Bronchial epithelial cell (primary cell): ENCODE data around the gene GGT5. TPM values are rescaled to one million over a fixed set of nuclear protein-coding genes. Genes with fewer than 3 reads are reported as not detected.

Source experiments
- DNase-seq: peaks from one replicate; pipeline ENCODE4 v3.0.0-alpha.2; 2010; ENCODE audit warnings: low read depth
- FAIRE-seq: peaks from 2 replicates; lab custom pipeline; 2011; peaks lifted over from hg19 to GRCh38; lab: Jason Lieb, UNC
- H3K27me3 ChIP-seq: 2 replicates; pipeline ENCODE4 v1.5.1; 2011; ENCODE audit warnings: low read length; ENCODE audit not compliant: control insufficient read depth, insufficient read depth
- H3K36me3 ChIP-seq: 2 replicates; pipeline ENCODE4 v1.5.1; 2011; ENCODE audit warnings: low read length; ENCODE audit not compliant: control insufficient read depth, insufficient read depth
- H3K4me3 ChIP-seq: 2 replicates; pipeline ENCODE4 v1.5.1; 2011; ENCODE audit warnings: mild to moderate bottlenecking, low read depth, low read length, control low read depth
- CTCF ChIP-seq: IDR thresholded peaks from 2 replicates; pipeline ENCODE4 v1.5.1; 2011; ENCODE audit warnings: mild to moderate bottlenecking, moderate library complexity, low read length, control low read depth, inconsistent platforms; ENCODE audit not compliant: insufficient read depth, severe bottlenecking
- total RNA-seq: library from RNA; depleted of rRNA; stranded (reverse); fragments of >200 nt; gene quantifications from 2 replicates; pipeline ENCODE4 v1.2.1, GENCODE V29; 2014

GGT5 gene
- total RNA-seq, 1 donor from 2014 or later, result not detected

GRCh38 chr22:24178502-24179440, 66.1 kb downstream of the GGT5 start:
- FAIRE-seq (no peak), DNase-seq (no peak)
- Histone ChIP-seq H3K27me3 (no peaks in the 10 kb centered on the region), H3K4me3 (no peak overlapping the region), H3K36me3 (peaks cover 9% of the 10 kb centered on the region)
- TF ChIP-seq CTCF, result peak; percentile 37

- Histone ChIP-seq H3K4me3 (no peak overlapping the region), H3K27me3 (no peaks in the 10 kb centered on the region), H3K36me3 (peaks cover 12% of the 10 kb centered on the region)
- DNase-seq (no peak), FAIRE-seq (no peak)
- TF ChIP-seq CTCF, result no peak
Measured at GRCh38 chr22:24178021-24178431, 66.9 kb downstream of the GGT5 start.

- FAIRE-seq, result no peak
- no peak for TF ChIP-seq CTCF
- no peaks in the 10 kb centered on the region for H3K27me3 ChIP-seq
- peaks cover 12% of the 10 kb centered on the region for H3K36me3 ChIP-seq
- no peak overlapping the region for H3K4me3 ChIP-seq
- no peak for DNase-seq
Measured at GRCh38 chr22:24177456-24177855, 67.4 kb downstream of the GGT5 start.

- Histone ChIP-seq H3K36me3 (peaks cover 15% of the 10 kb centered on the region), H3K4me3 (no peak overlapping the region), H3K27me3 (no peaks in the 10 kb centered on the region)
- FAIRE-seq (no peak), DNase-seq (no peak)
- no peak for TF ChIP-seq CTCF
Measured at GRCh38 chr22:24177045-24177444, 67.8 kb downstream of the GGT5 start.

GRCh38 chr22:24176630-24177029, 68.3 kb downstream of the GGT5 start:
- no peak for TF ChIP-seq CTCF
- Histone ChIP-seq H3K36me3 (peaks cover 16% of the 10 kb centered on the region), H3K27me3 (no peaks in the 10 kb centered on the region), H3K4me3 (no peak overlapping the region)
- DNase-seq (no peak), FAIRE-seq (no peak)
